OCI-M2 (cell line): Measurements from ENCODE around the gene GDF3.
"Not testable (repeated sequence)": the region's sequence is repeated elsewhere in the genome, so short reads cannot be mapped to it uniquely, and the experiment has no call there.

Source experiments
- DNase-seq: peaks from one replicate; lab custom pipeline; 2025; ENCODE audit not compliant: unreplicated experiment; lab: John Stamatoyannopoulos, UW

Gene GDF3

DNA sequence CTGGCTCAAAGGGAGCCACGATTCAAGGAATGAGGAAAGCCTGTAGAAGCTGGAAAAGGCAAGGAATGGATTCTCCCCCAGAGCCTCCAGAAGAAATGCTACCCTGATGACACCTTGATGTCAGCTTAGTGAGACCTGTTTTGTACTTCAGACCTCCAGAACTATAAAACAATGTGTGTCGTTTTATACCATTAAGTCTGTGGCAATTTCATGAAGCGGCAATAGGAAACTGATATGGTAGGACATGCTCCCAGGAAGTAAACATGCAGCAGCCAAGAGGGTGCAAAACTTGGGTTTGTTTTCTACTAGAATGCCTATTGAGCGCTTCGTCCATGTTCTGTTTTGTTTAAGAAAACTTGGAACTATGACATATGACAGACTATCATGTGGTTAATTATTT lies 27.4 kb downstream of the GDF3 start:
- no peak for DNase-seq

DNA sequence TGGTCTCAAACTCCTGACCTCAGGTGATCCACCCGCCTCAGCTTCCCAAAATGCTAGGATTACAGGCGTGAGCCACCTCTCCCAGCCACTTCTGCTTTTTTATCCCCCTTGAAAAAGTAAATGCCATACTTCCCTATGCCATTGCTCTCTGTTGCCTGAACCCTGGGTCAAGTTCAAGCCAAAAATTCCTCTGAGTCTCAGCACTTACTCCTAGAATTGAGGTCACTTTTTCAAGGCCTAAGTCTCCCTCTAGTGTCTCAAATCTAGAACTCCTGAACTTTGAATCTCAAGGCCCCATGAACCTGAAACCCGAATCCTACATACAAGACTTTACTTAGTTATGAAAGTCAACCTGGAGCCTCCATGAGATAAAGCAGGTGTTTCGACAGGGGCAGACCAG lies 28.4 kb downstream of the GDF3 start:
- no peak for DNase-seq

DNA sequence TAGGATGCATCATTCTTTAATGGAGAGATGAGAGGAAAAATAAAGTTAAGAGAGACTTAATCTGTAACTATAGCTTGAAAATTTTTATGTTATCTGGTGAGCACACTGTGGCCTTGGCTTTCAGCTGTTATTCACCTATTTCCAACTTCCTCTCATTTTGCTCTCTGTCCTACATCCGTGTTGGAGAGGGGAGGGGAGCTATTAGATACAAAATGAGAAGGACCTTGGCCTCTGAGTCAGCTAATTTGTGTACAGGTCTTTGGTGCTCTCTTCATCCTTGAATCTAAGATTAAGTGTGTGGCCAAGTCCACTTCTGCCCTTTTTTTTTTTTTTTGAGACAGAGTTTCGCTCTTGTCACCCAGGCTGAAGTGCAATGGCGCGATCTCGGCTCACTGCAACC lies 29.0 kb downstream of the GDF3 start:
- no peak for DNase-seq

DNA sequence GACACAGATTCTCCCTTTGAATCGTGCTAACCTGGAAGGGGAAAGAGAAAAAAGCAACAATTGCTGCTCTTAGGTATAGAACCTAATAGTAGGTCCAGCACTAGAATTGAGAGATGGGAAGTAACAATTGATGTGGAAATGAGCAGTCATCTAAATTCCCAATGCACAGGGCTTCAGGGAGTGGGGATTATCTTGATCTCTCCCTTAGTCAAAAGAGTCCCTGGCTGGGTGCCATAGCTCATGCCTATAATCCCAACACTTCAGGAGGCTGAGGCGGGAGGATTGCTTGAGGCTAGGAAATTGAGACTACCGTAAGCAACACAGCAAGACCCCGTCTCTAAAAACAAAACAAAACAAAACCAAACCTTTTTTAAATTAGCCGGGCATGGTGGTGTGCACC lies 33.8 kb downstream of the GDF3 start:
- DNase-seq, result no peak

DNA sequence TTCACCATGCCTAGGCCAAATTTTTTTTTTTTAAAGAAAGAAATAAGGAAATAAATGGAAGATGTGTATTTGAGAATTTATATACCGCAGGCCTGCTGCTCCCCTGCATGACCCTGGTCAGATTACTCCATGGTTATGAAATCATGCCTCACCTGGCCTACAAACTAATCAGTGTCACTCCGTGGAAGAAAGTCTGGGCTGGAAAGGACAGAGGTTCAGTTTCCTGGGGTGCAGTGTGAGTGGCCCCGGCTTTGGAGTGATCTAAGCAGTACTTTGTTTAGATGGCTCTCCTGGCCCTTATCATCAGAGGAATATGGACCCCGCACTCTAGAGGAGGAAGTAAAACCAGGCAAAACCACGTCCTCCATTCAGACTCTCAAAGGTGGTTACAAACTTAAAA lies 39.5 kb downstream of the GDF3 start:
- no peak for DNase-seq

DNA sequence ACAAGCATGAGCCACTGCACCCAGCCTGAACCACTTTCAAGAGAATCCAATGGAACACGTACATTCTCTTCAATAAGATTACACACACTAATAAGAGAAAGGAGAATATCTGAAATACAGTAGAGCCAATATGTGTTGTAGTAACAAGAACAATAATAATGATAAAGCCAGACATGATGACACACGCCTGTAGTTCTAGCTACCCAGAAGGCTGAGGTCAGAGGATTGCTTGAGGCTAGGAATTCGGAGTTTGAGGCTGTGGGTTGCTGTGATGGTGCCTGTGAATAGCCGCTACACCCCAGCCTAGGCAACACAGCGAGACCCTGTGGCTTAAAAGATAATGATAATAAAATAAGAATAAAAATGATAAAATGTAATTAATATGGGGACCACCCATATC lies 45.5 kb downstream of the GDF3 start:
- DNase-seq, result no peak

DNA sequence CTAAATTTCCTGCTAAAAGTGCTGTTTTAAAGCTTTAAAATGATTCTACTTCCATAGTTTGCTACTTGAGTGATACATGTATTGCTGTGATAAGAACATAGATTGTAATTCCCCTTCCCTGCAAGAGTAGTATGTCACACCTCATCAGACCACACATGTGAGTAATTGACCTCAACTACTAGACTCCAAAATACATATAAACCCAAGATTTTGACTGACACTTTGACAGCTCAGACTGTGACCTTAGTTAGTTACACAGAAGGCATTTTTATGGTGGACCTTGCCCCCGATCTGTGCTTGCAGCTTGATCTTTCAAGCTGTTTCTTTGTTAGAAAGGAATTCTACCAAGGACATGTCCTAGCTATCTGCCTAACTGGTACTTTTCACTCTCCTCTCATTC lies 48.5 kb downstream of the GDF3 start:
- DNase-seq, result no peak

DNA sequence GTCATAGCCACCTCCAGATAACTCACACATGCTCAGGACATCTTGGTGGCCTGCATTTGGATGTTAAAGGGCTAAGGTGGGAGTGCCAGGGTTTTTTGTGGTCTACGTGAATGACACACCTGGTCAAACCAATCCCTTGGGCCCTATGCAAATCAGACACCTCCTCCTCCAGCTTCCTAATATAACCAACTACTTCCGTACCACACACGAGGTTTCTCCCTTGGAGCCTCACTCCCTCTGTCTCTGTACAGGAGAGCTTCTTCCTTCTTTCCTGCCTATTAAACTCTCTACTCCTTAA lies 49.4 kb downstream of the GDF3 start:
- DNase-seq, result no peak

DNA sequence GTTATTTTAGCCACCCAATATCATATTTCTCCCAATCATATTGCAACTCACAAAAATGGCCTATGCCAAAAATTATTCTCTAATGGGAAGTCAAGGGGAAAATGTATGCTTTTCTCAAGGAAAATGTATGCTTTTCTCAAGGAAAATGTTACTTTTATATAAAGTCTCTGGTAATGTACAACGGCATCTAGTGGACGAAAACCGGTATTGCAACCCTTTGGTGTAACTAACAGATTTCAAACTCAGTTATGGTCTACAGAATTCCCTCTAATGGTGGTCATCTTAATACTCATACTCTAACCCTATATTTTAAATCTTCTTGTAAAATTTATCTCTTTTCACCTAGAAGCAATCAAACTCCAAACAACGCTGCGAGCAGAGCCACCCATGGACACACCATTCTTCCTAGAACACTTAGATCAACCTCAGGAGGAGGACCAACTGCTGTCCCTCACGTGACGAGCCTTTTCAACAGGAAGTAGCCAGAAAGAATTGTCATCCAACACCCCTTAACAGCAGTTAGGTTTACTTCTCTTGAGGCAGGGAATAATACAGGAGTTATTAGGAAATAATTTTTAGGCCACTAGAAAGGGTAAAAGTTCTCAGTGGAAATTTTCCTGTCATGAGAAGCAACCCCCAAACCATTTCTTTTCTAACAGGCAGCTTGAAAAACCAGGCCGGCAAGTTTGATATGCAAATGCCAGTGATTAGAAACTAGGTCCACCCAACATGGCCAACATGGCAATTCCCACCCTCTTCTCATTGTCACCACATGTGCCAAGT lies 50.0 kb downstream of the GDF3 start:
- DNase-seq, result no peak

DNA sequence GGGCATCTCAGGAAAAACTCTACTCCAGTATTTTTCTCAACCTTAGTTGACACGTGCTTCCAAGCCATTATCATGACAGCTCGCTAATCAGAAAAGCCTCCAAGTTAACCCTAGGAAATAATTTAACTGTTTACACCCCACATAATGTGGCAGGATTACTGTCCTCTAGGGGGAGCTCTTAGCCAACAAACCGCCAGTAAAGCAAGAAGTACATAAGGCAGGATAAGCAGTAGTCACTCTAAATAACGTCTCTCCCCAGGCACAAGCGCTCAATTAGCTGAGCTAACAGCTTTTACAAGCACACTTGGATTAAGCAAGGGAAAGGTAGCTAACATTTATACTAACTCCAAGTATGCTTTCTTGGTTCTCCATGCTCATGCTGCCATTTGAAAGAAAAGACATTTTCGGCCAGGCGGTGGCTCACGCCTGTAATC lies 52.7 kb downstream of the GDF3 start:
- no peak for DNase-seq

DNA sequence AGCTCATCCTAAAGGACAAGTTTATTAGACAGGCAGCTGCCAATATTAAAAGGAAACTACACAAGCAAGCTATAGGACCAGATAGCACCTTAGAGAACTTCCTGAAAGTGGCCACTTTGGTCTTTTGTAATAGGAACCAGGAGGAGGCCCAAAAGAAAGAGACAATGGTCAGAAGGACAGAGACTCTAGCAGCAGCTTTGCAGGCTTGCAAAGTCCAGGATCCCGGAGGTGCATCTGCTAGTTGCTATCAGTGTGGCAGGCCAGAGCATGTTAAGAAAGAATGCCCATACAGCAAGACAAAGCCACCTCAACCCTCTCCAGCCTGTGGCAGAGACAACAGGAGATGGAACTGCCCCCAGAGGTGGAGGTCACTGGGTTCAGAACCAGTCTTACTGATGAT lies 53.3 kb downstream of the GDF3 start:
- DNase-seq, result no peak

DNA sequence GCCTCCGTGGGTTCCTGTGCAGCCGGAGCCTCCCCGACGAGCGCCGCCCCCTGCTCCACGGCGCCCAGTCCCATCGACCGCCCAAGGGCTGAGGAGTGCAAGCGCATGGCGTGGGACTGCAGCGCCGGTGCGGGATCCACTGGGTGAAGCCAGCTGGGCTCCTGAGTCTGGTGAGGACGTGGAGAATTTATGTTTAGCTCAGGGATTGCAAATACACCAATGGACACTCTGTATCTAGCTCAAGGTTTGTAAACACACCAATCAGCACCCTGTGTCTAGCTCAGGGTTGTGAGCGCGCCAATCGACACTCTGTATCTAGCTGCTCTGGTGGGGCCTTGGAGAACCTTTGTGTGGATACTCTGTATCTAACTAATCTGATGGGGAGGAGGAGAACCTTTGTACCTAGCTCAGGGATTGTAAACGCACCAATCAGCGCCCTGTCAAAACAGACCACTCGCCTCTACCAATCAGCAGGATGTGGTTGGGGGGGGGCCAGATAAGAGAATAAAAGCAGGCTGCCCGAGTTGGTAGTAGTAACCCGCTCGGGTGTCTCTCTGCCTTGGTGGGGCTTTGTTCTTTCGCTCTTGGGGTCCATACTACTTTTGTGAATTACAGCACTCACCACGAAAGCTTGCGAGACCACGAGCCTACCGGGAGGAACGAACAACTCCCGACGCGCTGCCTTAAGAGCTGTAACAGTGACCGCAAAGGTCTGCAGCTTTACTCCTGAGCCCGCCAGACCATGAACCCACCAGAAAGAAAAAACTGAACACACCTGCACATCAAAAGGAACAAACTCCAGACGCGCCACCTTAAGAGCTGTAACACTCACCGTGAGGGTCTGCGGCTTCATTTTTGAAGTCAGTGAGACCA lies 55.2 kb downstream of the GDF3 start:
- DNase-seq, result not testable (repeated sequence)
